ENCODE data around the gene SPINDOC. TPM values are rescaled to one million over a fixed set of nuclear protein-coding genes. Genes with fewer than 3 reads are reported as not detected.

The SPINDOC gene
- total RNA-seq, 1 experiment from 2014 or later, result 26.2 TPM

DNA sequence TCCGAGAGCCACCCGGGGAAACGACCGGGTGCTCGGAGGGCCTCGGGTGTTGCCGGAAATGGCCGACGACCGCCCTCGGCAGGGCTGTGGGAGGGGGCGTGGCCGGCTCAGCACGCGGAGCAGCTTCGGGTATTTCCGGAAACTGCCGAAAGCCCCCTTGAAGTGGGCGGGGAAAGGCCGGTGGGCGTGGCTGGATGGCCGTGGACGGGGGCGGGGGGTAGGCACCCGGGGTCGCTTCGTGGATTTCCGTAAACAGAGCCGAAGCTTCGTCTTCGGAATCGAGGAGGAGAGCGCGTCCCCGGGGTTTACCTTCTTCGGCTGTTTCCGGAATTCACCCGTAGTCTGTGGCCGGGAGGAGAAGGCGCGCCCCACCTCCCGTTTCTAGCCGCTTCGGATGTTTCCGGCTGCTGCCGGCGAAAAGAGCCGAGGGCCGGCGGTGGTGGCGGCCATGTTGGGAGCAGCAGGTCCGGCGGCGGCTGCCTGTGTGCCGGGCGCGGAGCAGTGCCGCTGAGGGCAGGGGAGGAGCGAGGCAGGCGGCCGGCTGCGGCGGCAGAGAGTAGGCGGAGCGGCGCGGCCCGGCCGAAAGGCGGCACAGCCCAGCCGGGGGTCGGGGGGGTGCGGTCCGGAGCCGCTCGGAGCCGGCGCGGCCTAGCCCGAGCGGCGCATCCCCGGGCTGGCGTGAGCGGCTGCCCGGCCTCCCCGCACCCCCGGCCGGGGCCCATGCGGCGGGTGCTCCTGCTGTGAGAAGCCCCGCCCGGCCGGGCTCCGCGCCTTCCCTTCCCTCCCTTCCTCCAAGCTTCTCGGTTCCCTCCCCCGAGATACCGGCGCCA is 25.6 kb downstream of the SPINDOC start, which contains the start of gene MARK2:
Gene MARK2 (plus strand): TSS at position 433 of the 830 bp plus-strand sequence. CDS start 397 bp downstream, at position 830.
- DNase-seq, result peak; percentile 93
- peak within 1 kb of the TSS; percentile 92 for H3K4me3 ChIP-seq
- peaks cover 11% of the 10 kb centered on the region for H3K36me3 ChIP-seq
- no peaks in the 10 kb centered on the region for H3K9me3 ChIP-seq
- no peaks in the 10 kb centered on the region for H3K27me3 ChIP-seq

DNA sequence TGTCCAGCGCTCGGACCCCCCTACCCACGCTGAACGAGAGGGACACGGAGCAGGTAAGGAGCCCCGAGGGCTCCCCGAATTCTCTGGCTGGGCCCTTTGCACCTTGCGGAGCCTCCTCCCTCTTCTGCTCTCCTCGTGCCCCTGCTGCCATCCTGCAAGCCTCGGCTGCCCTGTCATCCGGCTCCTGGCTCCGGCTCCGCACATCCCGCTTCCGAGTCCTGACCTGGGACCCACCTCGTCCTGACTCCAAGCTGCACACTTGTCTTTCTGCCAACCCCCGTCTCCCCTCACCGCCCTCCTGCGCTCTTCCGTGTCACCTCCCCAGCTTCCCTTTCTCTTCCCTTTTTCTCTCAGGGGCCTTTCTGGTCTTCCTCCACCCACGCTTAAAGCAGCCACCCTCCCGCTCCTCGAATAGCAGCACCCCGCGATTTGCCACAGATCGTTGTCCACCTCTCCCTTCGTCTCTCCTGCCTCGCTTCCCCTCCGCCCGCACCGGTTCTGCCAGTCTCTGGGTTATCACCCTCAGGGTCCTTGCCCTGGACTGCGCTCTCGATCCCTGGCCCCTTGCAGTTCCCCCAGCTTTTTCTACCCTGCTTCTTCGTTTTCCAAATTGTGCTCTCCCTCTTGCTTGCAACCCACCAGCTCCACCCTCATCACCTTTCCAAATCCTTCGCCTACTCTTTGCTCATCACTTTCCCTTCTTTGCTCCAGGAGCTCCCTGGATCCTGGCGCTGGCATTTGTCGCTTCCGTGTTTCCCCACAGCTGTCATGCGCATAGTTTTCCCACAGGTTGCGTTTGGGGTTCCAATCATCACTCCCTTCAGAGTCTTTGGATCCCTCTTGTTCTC is 26.5 kb downstream of the SPINDOC start:
- H3K36me3 ChIP-seq, result peaks cover 13% of the 10 kb centered on the region
- peak; percentile 25 for DNase-seq

DNA sequence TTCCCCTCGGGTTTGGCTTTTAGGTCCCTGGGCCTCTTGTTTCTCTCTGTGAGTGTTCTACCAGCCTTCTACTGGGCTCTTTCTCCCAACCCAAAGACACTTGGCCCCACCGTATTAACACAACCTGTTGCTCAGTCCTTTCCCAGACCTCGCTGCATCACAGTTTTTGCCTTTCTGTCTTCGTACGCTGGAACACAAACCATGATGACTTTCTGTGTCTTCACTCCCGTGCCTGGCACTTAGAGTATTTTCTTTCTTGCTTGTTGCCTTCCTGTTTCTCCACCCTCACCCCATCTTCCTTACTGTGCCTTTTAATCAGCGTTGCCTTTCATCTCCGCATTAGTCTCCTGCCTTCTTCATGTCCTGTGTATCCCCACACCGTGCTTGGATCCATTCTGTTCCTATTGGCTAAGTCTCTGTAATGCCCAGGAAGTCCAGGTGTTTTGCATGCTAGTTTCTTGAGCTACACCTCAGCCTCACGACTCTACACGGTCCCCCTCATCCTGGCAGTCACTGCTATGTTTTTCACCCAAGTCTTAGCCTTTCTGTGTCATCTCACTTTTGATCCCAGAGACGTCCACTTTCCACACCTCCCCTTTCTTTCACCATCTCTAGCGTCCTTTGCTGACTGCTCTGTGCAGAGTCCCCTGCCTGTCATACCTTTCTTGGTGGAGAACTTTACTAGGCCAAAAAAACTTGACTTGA is 27.3 kb downstream of the SPINDOC start:
- H3K4me3 ChIP-seq, result peak overlapping the region; percentile 92
- H3K27me3 ChIP-seq, result no peaks in the 10 kb centered on the region
- H3K36me3 ChIP-seq, result peaks cover 13% of the 10 kb centered on the region
- no peaks in the 10 kb centered on the region for H3K9me3 ChIP-seq
- DNase-seq, result no peak

More for the DNA sequence above, 26.5 kb downstream of the SPINDOC start:
- H3K9me3 ChIP-seq, result no peaks in the 10 kb centered on the region
- H3K4me3 ChIP-seq, result peak overlapping the region; percentile 92
- no peaks in the 10 kb centered on the region for H3K27me3 ChIP-seq

DNA sequence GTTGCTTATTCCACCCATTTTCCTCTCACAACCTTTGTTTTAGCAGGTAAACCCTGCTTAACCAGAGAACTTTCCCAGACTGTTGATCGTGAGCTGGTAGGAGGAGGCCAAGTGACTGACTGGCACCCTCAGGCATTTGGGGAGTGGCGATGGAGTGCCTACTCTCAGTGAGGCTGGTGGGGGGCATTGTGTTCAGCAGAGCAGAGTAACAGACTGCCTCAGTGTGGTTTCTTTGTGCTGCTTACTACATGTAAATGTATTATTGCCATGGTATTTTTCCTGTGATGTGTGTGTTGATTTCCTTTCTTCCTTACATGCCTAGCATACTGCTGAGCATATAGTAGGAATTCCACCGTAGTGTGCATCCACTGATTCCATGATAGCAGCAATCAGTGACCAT is 28.3 kb downstream of the SPINDOC start:
- Histone ChIP-seq H3K4me3 (peak overlapping the region; percentile 92; the same call in 1 of the 2 replicates), H3K36me3 (peaks cover 13% of the 10 kb centered on the region)

DNA sequence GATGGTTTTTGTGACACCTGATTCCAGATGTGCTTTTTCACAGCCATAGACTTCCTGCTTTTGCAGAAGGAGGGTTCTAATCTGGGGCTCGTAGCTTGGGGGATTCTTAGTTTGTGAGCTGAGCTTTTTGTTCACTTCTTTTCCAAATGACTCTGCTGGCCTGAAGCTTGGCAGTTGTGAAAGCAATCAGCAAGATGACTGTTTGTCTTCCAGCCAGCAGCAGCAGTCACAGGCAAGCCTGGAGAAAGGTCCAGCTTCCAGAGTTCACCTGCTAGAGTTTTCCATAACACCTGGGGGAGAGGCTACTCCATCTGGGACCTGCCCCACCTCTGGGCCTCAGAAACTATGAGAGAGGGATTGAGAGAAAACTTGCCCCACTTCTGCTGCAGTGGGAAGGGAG is 29.8 kb downstream of the SPINDOC start:
- no peaks in the 10 kb centered on the region for H3K27me3 ChIP-seq
- H3K4me3 ChIP-seq, result no peak overlapping the region
- peaks cover 18% of the 10 kb centered on the region for H3K36me3 ChIP-seq
- DNase-seq, result no peak
- no peaks in the 10 kb centered on the region for H3K9me3 ChIP-seq

More for the DNA sequence above, 28.3 kb downstream of the SPINDOC start:
- peak; percentile 43 for DNase-seq
- Histone ChIP-seq H3K9me3 (no peaks in the 10 kb centered on the region), H3K27me3 (no peaks in the 10 kb centered on the region)

DNA sequence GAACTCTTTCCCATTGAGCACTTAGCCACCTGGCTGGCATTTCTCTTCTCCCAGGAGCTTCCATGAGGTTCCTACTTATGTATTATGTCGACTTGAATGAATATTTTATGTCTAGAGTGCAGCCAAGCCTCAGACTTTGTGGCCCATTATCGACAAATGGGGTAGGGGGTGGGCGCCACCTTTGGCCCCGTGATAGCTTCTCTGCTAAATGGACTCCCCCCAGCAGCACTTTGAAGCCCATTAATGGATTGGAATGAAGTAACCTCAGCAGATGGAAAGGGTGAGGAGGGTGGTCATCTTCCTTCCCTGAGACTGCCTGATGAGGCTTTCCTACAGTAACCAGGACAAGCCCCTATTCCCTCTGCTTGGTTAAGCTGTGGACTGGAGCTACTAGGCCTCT is 31.6 kb downstream of the SPINDOC start:
- no peak overlapping the region for H3K4me3 ChIP-seq
- no peaks in the 10 kb centered on the region for H3K27me3 ChIP-seq
- no peak for DNase-seq
- peaks cover 18% of the 10 kb centered on the region for H3K36me3 ChIP-seq
- no peaks in the 10 kb centered on the region for H3K9me3 ChIP-seq

DNA sequence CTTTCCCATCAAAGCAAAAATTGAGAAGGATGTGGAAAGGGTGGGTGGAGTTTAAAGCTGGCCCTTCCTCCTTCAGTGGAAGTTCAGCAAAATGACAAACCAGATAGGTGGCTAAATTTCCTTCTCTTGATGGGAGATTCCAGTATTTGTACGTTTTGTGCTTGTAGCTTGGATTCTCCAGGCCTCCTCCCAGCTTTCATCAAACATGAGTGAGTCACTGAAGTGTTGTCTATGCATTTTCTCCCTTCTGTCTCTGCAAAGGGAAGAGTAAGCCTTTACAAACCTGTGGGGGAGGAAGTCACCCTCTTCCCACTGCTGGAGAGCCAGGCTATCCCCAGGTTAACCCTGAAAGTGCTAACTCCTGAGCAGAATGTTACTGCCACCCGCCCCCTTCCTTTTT is 32.0 kb downstream of the SPINDOC start:
- Histone ChIP-seq H3K27me3 (no peaks in the 10 kb centered on the region), H3K36me3 (peaks cover 18% of the 10 kb centered on the region), H3K4me3 (no peak overlapping the region), H3K9me3 (no peaks in the 10 kb centered on the region)
- no peak for DNase-seq

DNA sequence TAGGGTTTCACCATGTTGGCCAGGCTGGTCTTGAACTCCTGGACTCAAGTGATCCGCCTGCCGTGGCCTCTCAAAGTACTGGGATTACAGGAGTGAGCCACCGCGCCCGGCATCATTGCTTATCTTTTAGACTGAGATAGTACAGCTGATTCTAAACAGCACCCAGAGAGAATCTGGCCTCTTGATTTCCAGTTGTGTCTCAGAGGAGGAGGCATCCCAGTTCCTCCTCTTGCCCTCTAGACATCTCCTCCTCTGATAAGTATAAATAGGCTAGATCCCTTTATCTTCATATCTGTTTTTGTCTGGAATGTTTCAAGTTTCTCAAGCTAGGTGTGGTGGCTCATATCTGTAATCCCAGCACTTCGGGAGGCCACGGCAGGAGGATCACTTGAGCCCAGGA is 32.7 kb downstream of the SPINDOC start:
- no peaks in the 10 kb centered on the region for H3K27me3 ChIP-seq
- H3K4me3 ChIP-seq, result no peak overlapping the region
- peaks cover 18% of the 10 kb centered on the region for H3K36me3 ChIP-seq
- DNase-seq, result no peak
- no peaks in the 10 kb centered on the region for H3K9me3 ChIP-seq

DNA sequence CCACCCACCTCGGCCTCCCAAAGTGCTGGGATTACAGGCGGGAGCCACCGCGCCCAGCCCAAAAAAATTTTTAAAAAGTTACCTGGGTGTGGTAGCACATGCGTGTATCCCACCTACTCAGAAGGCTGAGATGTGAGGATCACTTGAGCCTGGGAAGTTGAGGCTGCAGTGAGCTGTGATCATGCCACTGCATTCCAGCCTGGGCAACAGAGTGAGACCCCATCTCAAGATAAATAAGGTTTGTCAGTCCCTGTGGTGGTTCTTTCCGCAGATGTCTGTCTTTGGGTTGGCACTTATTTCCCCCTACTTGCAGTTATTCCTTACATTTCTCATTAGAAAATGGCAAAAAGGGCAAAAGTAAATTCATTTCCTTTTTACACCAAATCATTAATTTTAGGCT is 33.6 kb downstream of the SPINDOC start:
- Histone ChIP-seq H3K9me3 (no peaks in the 10 kb centered on the region), H3K4me3 (no peak overlapping the region), H3K27me3 (no peaks in the 10 kb centered on the region), H3K36me3 (peaks cover 18% of the 10 kb centered on the region)
- no peak for DNase-seq

DNA sequence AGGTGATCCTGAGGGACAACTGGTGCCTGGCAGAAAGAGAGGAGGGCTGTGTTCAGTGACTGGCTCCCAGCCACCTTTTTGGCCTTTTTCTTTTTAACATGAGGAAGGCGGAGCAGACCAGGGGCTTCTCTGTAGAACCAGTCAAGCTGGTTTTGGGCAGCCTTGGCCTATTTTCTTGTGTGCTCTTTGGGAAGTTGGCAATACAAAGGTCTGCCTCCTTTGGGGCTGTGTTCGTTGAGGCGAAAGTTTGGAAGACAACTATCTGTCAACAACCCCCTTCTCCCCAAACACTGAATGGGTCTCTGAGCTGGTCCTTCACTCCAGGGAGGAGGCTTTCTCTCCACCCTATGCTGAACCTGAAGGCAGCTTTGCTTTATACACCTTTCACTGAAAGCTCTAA is 34.1 kb downstream of the SPINDOC start:
- no peak for DNase-seq
- peaks cover 16% of the 10 kb centered on the region for H3K36me3 ChIP-seq

DNA sequence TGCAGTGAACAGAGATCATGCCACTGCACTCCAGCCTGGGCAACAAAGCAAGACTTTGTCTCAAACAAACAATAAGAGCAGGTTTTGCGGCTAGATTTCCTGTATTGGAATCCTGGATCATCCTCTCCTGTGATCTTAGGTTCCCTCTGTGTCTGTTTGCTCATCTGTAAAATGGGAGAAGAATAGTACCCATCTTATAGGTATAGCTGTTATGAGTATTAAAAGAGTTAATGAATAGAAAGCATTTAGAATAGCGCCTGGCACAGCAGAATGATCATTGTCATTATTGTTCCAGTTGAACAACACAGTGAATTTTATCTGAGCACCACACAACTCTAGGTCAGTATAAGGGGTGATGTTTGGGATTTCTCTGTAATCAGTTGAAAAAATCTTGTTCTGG is 36.4 kb downstream of the SPINDOC start:
- DNase-seq, result no peak
- no peaks in the 10 kb centered on the region for H3K27me3 ChIP-seq
- peaks cover 10% of the 10 kb centered on the region for H3K36me3 ChIP-seq

More for the DNA sequence above, 34.1 kb downstream of the SPINDOC start:
- H3K4me3 ChIP-seq, result no peak overlapping the region
- H3K27me3 ChIP-seq, result no peaks in the 10 kb centered on the region
- H3K9me3 ChIP-seq, result no peaks in the 10 kb centered on the region

DNA sequence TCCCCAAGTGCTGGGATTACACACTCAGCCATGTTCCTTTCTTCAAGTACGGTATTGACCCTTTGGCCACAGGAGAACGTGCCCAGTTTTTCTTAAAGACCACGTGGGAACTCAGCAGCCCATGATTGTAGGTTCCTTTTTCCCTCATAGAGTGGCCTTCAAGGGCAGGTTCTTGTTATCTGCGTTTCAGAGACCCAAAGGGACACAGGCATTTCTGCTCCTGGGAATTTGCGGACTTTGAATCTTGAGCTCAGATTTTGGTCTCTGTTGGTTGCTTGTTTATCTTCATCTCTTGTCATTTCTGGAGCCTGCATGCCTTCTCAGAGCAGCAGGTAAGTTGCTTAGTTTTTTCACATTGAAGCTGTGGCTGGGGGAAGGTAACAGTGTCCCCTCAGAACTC is 37.7 kb downstream of the SPINDOC start:
- no peaks in the 10 kb centered on the region for H3K9me3 ChIP-seq
- H3K36me3 ChIP-seq, result peaks cover 13% of the 10 kb centered on the region
- no peak overlapping the region for H3K4me3 ChIP-seq
- no peak for DNase-seq
- no peaks in the 10 kb centered on the region for H3K27me3 ChIP-seq

More for the DNA sequence above, 36.4 kb downstream of the SPINDOC start:
- Histone ChIP-seq H3K9me3 (no peaks in the 10 kb centered on the region), H3K4me3 (no peak overlapping the region)

DNA sequence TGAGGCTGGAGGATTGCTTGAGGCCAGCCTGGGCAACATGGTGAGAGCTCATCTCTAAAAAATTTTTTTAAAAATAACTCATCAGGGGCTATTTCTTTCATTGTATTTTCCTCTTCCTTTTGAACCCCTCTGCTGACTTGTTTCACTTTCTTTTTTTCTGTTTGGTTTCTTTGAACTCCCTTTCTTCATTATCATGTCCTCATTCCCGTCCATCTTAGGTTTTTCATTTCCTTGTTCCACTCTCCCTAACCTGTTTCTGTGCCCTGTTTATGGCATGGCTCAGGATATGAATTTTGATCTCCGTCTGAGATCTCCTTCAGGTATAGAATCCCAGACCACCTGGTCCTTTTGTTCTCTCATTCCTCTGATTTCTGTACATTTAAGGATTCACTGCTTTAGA is 38.1 kb downstream of the SPINDOC start:
- H3K36me3 ChIP-seq, result peaks cover 13% of the 10 kb centered on the region
- DNase-seq, result no peak

DNA sequence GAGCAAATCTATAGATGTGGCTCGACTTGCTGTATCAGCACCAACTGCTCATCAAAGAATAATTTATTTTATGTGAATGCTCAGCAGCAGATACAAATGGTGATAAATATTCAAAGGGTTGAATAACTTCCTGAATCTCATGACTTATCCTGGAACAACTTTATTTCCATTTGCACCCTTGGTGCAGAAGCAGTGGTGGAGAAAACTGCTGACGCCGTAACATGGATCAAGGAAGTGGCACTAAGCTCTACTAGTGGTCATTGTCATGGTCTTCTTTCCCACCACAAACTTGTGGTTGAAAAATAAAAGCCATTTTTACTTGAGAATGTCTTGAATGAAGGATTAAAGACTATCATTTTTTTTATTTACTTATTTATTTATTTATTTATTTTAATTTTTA is 40.2 kb downstream of the SPINDOC start:
- H3K27me3 ChIP-seq, result no peaks in the 10 kb centered on the region

More for the DNA sequence above, 38.1 kb downstream of the SPINDOC start:
- H3K9me3 ChIP-seq, result no peaks in the 10 kb centered on the region
- H3K4me3 ChIP-seq, result no peak overlapping the region
- H3K27me3 ChIP-seq, result no peaks in the 10 kb centered on the region

DNA sequence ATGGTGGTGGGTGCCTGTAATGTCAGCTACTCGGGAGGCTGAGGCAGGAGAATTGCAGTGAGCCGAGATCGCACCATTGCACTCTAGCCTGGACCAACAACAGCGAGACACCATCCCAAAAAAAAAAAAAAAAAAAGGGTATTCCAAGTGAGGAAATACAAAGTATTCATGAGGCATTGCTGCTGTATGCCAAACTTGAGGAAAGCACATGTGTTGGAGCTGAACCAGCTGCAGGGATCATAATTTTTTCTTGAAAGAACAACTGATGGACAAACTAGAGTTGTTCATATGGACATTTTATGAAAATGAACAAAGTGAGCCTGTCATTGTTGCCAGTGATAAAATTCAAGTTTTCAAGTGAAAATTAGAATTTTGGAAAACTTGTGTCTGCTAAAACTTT is 41.4 kb downstream of the SPINDOC start:
- no peaks in the 10 kb centered on the region for H3K9me3 ChIP-seq
- H3K27me3 ChIP-seq, result no peaks in the 10 kb centered on the region
- no peak for DNase-seq
- H3K36me3 ChIP-seq, result peaks cover 8% of the 10 kb centered on the region
- H3K4me3 ChIP-seq, result no peak overlapping the region

More for the DNA sequence above, 40.2 kb downstream of the SPINDOC start:
- H3K4me3 ChIP-seq, result no peak overlapping the region
- peaks cover 8% of the 10 kb centered on the region for H3K36me3 ChIP-seq
- no peaks in the 10 kb centered on the region for H3K9me3 ChIP-seq
- DNase-seq, result no peak

DNA sequence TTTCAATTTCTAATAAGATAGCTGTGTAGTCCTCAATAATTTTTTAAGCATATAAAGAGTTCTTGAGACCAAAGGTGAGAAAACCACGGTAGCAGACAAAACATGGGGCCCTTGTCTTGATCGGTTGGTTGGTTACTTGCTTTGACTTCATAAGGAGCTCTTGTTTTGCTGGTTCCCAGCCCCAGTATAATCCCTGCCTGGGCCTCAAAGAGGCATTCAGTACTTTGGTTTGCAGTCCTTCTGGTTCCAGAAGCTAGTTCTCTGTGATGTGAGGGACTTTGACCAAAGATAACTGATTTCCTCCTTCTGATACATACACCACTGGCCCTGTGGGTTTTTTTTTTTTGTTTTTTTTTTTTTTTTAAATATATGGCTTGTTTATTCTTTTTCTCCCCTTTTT is 42.7 kb downstream of the SPINDOC start:
- DNase-seq, result no peak
- Histone ChIP-seq H3K27me3 (no peaks in the 10 kb centered on the region), H3K9me3 (no peaks in the 10 kb centered on the region), H3K4me3 (no peak overlapping the region), H3K36me3 (peaks cover 8% of the 10 kb centered on the region)
